HepG2 (cell line): Measurements from ENCODE around the gene NCBP3. TPM values are rescaled to one million over a fixed set of nuclear protein-coding genes. Genes with fewer than 3 reads are reported as not detected.

ENCODE experiments used
- ELF4 ChIP-seq: sonication (generic); formaldehyde crosslinking; IDR thresholded peaks from 2 replicates; pipeline ENCODE4 v1.5.0; 2020; ENCODE audit warnings: missing genetic modification reagents, mild to moderate bottlenecking, moderate library complexity, borderline replicate concordance
- EP300 ChIP-seq, 3 experiments: sonication (generic) in 1 of 3; formaldehyde crosslinking in 1 of 3; IDR thresholded peaks; 2 replicates each; pipeline versions ENCODE4 v1.5.1 to v1.6.1; 2011 to 2020; ENCODE audit warnings: low read depth in 2 of 3, low read length in 2 of 3, borderline replicate concordance in 1 of 3, improper control_type of control experiment in 1 of 3, mild to moderate bottlenecking in 1 of 3, missing genetic modification reagents in 1 of 3, moderate library complexity in 1 of 3
- HMGXB4 ChIP-seq, 2 experiments: sonication (generic) in 1 of 2; formaldehyde crosslinking in 1 of 2; IDR thresholded peaks; 2 replicates each; pipeline versions ENCODE4 v1.4.0 to v1.6.1; 2018 to 2020; ENCODE audit warnings: missing genetic modification reagents in 2 of 2, borderline replicate concordance in 1 of 2, low read depth in 1 of 2, mild to moderate bottlenecking in 1 of 2, missing biosample characterization in 1 of 2
- HNRNPK ChIP-seq: fragments of 200-400 bp; formaldehyde crosslinking; IDR thresholded peaks from 2 replicates; pipeline ENCODE4 v1.6.1; 2018; ENCODE audit warnings: low read length, low read depth, moderate library complexity, mild to moderate bottlenecking; ENCODE audit not compliant: poor library complexity, severe bottlenecking
- KMT2A ChIP-seq: sonication (generic); formaldehyde crosslinking; IDR thresholded peaks from 2 replicates; pipeline ENCODE4 v1.4.0; 2020; ENCODE audit warnings: missing genetic modification reagents
- MEF2D ChIP-seq: sonication (generic); formaldehyde crosslinking; IDR thresholded peaks from 2 replicates; pipeline ENCODE4 v1.5.1; 2020; ENCODE audit warnings: mild to moderate bottlenecking, missing genetic modification reagents
- NR2F1 ChIP-seq, 2 experiments: fragments of 450-650 bp in 1 of 2; formaldehyde crosslinking in 1 of 2; IDR thresholded peaks; 2 replicates each; pipeline versions ENCODE4 v1.5.0 to v1.6.1; 2016 to 2020; ENCODE audit warnings: mild to moderate bottlenecking in 1 of 2, missing compliant biosample characterization in 1 of 2, missing genetic modification reagents in 1 of 2, moderate library complexity in 1 of 2
- PCBP1 ChIP-seq: fragments of 200-400 bp; formaldehyde crosslinking; IDR thresholded peaks from 2 replicates; pipeline ENCODE4 v1.6.1; 2017; ENCODE audit warnings: mild to moderate bottlenecking, low read depth, low read length, borderline replicate concordance
- PCBP2 ChIP-seq: fragments of 200-400 bp; formaldehyde crosslinking; optimal IDR thresholded peaks from 2 replicates; pipeline ENCODE3; 2018; ENCODE audit warnings: low read length, low read depth; ENCODE audit not compliant: poor library complexity, severe bottlenecking
- PRPF4 ChIP-seq: fragments of 200-400 bp; formaldehyde crosslinking; IDR thresholded peaks from 2 replicates; pipeline ENCODE4 v1.6.1; 2016; ENCODE audit warnings: low read length, low read depth; ENCODE audit not compliant: poor library complexity, severe bottlenecking
- RFXAP ChIP-seq: sonication (generic); formaldehyde crosslinking; IDR thresholded peaks from 2 replicates; pipeline ENCODE4 v1.4.0; 2020; ENCODE audit warnings: missing genetic modification reagents, borderline replicate concordance
- TGIF2 ChIP-seq: IDR thresholded peaks from 2 replicates; pipeline ENCODE4 v1.6.1; 2016; ENCODE audit warnings: control low read depth, missing compliant biosample characterization
- ZNF142 ChIP-seq: sonication (generic); formaldehyde crosslinking; IDR thresholded peaks from 2 replicates; pipeline ENCODE4 v1.4.0; 2020; ENCODE audit warnings: missing genetic modification reagents
- ZNF235 ChIP-seq: sonication (generic); formaldehyde crosslinking; IDR thresholded peaks from 2 replicates; pipeline ENCODE4 v1.8.1; 2023; ENCODE audit warnings: mild to moderate bottlenecking, missing genetic modification reagents, borderline replicate concordance
- ZNF614 ChIP-seq: IDR thresholded peaks from 2 replicates; pipeline ENCODE4 v1.6.1; 2018; ENCODE audit warnings: missing biosample characterization, missing genetic modification reagents, inconsistent platforms, borderline replicate concordance
- ZNF770 ChIP-seq: sonication (generic); formaldehyde crosslinking; IDR thresholded peaks from 2 replicates; pipeline ENCODE4 v1.5.0; 2020; ENCODE audit warnings: mild to moderate bottlenecking, missing genetic modification reagents
- ZSCAN21 ChIP-seq: sonication (generic); formaldehyde crosslinking; IDR thresholded peaks from 2 replicates; pipeline ENCODE4 v1.8.0; 2022; ENCODE audit warnings: mild to moderate bottlenecking, missing genetic modification reagents, moderate library complexity, borderline replicate concordance
- polyA plus RNA-seq, 8 experiments: library from polyadenylated mRNA; depleted of rRNA in 3 of 8; stranded (reverse) in 7 of 8; unstranded in 1 of 8; fragments of >200 nt; fragmentation: Illumina TruSeq in 4 of 8; extraction: Trizol in 4 of 8; gene quantifications; 2 replicates each; pipeline versions ENCODE4 v1.2.1 to v1.2.3, GENCODE V29; 2011 to 2016; ENCODE audit warnings: low read depth in 4 of 8, missing spikeins in 1 of 8, mixed read lengths in 1 of 8; ENCODE audit not compliant: insufficient read depth in 1 of 8
- total RNA-seq, 5 experiments: library from RNA; depleted of rRNA; stranded (reverse); fragments of >200 nt; fragmentation: Illumina TruSeq; extraction: Trizol; gene quantifications; 2 replicates each; pipeline ENCODE4 v1.2.3, GENCODE V29; 2016; ENCODE audit warnings: low read depth in 1 of 5

Gene NCBP3
- total and polyA plus RNA-seq, 2 of the 13 experiments (the other 11 are each of a cell fraction or from before 2014, with no cell fraction given), result 19.5 to 24.8 TPM

- TF ChIP-seq EP300 (IDR thresholded peaks at IDR 0.05; ENCODE audit: low read depth in 2 of 2, low read length in 2 of 2) (no peak), EP300 (CRISPR knock-in tag; IDR thresholded peaks at IDR 0.05; ENCODE audit: borderline replicate concordance) (no peak), HNRNPK (peak; percentile 99), HMGXB4 (CRISPR knock-in tag; IDR thresholded peaks at IDR 0.05; ENCODE audit: borderline replicate concordance in 1 of 2, low read depth in 1 of 2) (peak in 1 of 2 experiments; percentile 36; a peak in 1 of 4 replicates), RFXAP (CRISPR knock-in tag) (no peak), NR2F1 (CRISPR knock-in tag; IDR thresholded peaks at IDR 0.05) (no peak), PRPF4 (no peak), ZNF142 (CRISPR knock-in tag) (no peak), ZSCAN21 (CRISPR knock-in tag) (no peak), ELF4 (CRISPR knock-in tag) (no peak), ZNF614 (0 out of 2 replicates have a peak, but pooled peaks have one; percentile 31), ZNF770 (CRISPR knock-in tag) (no peak), PCBP2 (peak; percentile 73), MEF2D (no peak), TGIF2 (CRISPR knock-in tag) (0 out of 2 replicates have a peak, but pooled peaks have one; percentile 31), KMT2A (no peak), PCBP1 (peak; percentile 59; the same call in 1 of the 2 replicates), ZNF235 (CRISPR knock-in tag) (no peak)
These were observed 18.8 kb downstream of the NCBP3 start (continued) for GRCh38 chr17:3827124-3827773.
